ENCODE data around the gene SLC35F5. TPM values are rescaled to one million over a fixed set of nuclear protein-coding genes. Genes with fewer than 3 reads are reported as not detected.

Gene SLC35F5
- total and polyA plus RNA-seq, 4 donors = 15.3 to 70.8 (median 44.6) TPM

GRCh38 chr2:113685471-113685870 is 71.0 kb downstream of the SLC35F5 start:
- Histone ChIP-seq H3K9me3 (ENCODE audit: control insufficient read depth in 4 of 4, low read length in 3 of 4) (no peaks in the 10 kb centered on the region), H3K9ac (ENCODE audit: low read depth in 1 of 2, low read length in 2 of 2) (no peak overlapping the region), H3K27me3 (ENCODE audit: control insufficient read depth in 4 of 4, insufficient read depth in 4 of 4, low read length in 3 of 4) (no peaks in the 10 kb centered on the region), H3K27ac (ENCODE audit: low read depth in 1 of 2, low read length in 2 of 2) (no peak overlapping the region), H3K36me3 (ENCODE audit: control insufficient read depth in 4 of 4, insufficient read depth in 3 of 4, low read depth in 1 of 4, low read length in 3 of 4) (no peaks in the 10 kb centered on the region), H3K4me1 (ENCODE audit: control insufficient read depth in 4 of 4, insufficient read depth in 4 of 4, low read length in 3 of 4) (no peaks in the 10 kb centered on the region), H3K4me3 (ENCODE audit: low read depth in 1 of 3, low read length in 3 of 3) (no peak overlapping the region)
- no peak for DNase-seq (ENCODE audit: low spot score)
- TF ChIP-seq FOXA1 (IDR thresholded peaks at IDR 0.05) (no peak), CTCF (IDR thresholded peaks at IDR 0.05; ENCODE audit: low read depth, low read length, missing input control) (no peak), JUND (IDR thresholded peaks at IDR 0.05) (no peak)
- 95% methylated on average over 8 of the region's 8 CpGs for WGBS

GRCh38 chr2:113679457-113679856 is 77.0 kb downstream of the SLC35F5 start:
- Histone ChIP-seq H3K36me3 (ENCODE audit: control insufficient read depth in 4 of 4, insufficient read depth in 3 of 4, low read depth in 1 of 4, low read length in 3 of 4) (no peaks in the 10 kb centered on the region), H3K27ac (ENCODE audit: low read depth in 1 of 2, low read length in 2 of 2) (no peak overlapping the region), H3K9me3 (ENCODE audit: control insufficient read depth in 4 of 4, low read length in 3 of 4) (no peaks in the 10 kb centered on the region), H3K9ac (ENCODE audit: low read depth in 1 of 2, low read length in 2 of 2) (no peak overlapping the region), H3K4me3 (ENCODE audit: low read depth in 1 of 3, low read length in 3 of 3) (no peak overlapping the region), H3K4me1 (ENCODE audit: control insufficient read depth in 4 of 4, insufficient read depth in 4 of 4, low read length in 3 of 4) (no peaks in the 10 kb centered on the region), H3K27me3 (ENCODE audit: control insufficient read depth in 4 of 4, insufficient read depth in 4 of 4, low read length in 3 of 4) (no peaks in the 10 kb centered on the region)
- no peak for TF ChIP-seq EGR1 (IDR thresholded peaks at IDR 0.05; ENCODE audit: low read depth in 2 of 2)
- no peak for TF ChIP-seq FOXA1 (IDR thresholded peaks at IDR 0.05)
- no peak for TF ChIP-seq CTCF (IDR thresholded peaks at IDR 0.05; ENCODE audit: low read depth, low read length, missing input control)
- TF ChIP-seq RAD21 (IDR thresholded peaks at IDR 0.05) = no peak
- TF ChIP-seq HNF4G (IDR thresholded peaks at IDR 0.05) = no peak
- no peak for TF ChIP-seq SP1 (IDR thresholded peaks at IDR 0.05)
- no peak for TF ChIP-seq MAX (IDR thresholded peaks at IDR 0.05)
- TF ChIP-seq ATF3 (IDR thresholded peaks at IDR 0.05) = no peak
- DNase-seq (ENCODE audit: low spot score) = no peak
- 88% methylated on average over 8 of the region's 8 CpGs for WGBS

GRCh38 chr2:113677330-113677729 is 79.1 kb downstream of the SLC35F5 start:
- Histone ChIP-seq H3K27ac (ENCODE audit: low read depth in 1 of 2, low read length in 2 of 2) (no peak overlapping the region), H3K9me3 (ENCODE audit: control insufficient read depth in 4 of 4, low read length in 3 of 4) (no peaks in the 10 kb centered on the region), H3K36me3 (ENCODE audit: control insufficient read depth in 4 of 4, insufficient read depth in 3 of 4, low read depth in 1 of 4, low read length in 3 of 4) (no peaks in the 10 kb centered on the region), H3K27me3 (ENCODE audit: control insufficient read depth in 4 of 4, insufficient read depth in 4 of 4, low read length in 3 of 4) (no peaks in the 10 kb centered on the region), H3K4me1 (ENCODE audit: control insufficient read depth in 4 of 4, insufficient read depth in 4 of 4, low read length in 3 of 4) (no peaks in the 10 kb centered on the region), H3K4me3 (ENCODE audit: low read depth in 1 of 3, low read length in 3 of 3) (no peak overlapping the region), H3K9ac (ENCODE audit: low read depth in 1 of 2, low read length in 2 of 2) (no peak overlapping the region)
- TF ChIP-seq MAX (IDR thresholded peaks at IDR 0.05) (no peak), YY1 (IDR thresholded peaks at IDR 0.05) (no peak), ATF3 (IDR thresholded peaks at IDR 0.05) (no peak), FOXA2 (IDR thresholded peaks at IDR 0.05) (no peak), NR2F2 (IDR thresholded peaks at IDR 0.05) (no peak), ZBTB33 (IDR thresholded peaks at IDR 0.05) (no peak), CTCF (IDR thresholded peaks at IDR 0.05; ENCODE audit: low read depth, low read length, missing input control) (no peak), EGR1 (IDR thresholded peaks at IDR 0.05; ENCODE audit: low read depth in 2 of 2) (no peak), SP1 (IDR thresholded peaks at IDR 0.05) (no peak), HNF4A (conservative IDR thresholded peaks at IDR 0.05) (no peak), RAD21 (IDR thresholded peaks at IDR 0.05) (no peak), FOXA1 (IDR thresholded peaks at IDR 0.05) (no peak)
- no peak for DNase-seq (ENCODE audit: low spot score)
- 88% methylated on average over 2 of the region's 2 CpGs for WGBS

All from liver (tissue), 9 donors.